GM11168 (cell line): Measurements from ENCODE around the gene RAPGEF4.

Experiments used
- in situ Hi-C: fragments of 300-500 bp; cut with MboI; formaldehyde crosslinking; loops from one replicate; pipeline ENCODE4 v1.12.0; 2022; ENCODE audit warnings: low sequenced_read_pairs; ENCODE audit not compliant: unreplicated experiment

RAPGEF4 gene

GRCh38 chr2:172849519-172850217 lies 114.0 kb downstream of the RAPGEF4 start:
- in situ Hi-C loops: no loop called here

GRCh38 chr2:172855588-172855987 lies 119.9 kb downstream of the RAPGEF4 start:
- in situ Hi-C loops: no loop called here

GRCh38 chr2:172856606-172857005 lies 121.0 kb downstream of the RAPGEF4 start:
- in situ Hi-C loops: no loop called here

GRCh38 chr2:172858473-172858745 lies 122.8 kb downstream of the RAPGEF4 start:
- in situ Hi-C loops: no loop called here

GRCh38 chr2:172859581-172860335 lies 124.1 kb downstream of the RAPGEF4 start:
- in situ Hi-C loops: no loop called here

- in situ Hi-C loops: no loop called here
Measured at GRCh38 chr2:172860336-172860707, 124.7 kb downstream of the RAPGEF4 start.

GRCh38 chr2:172861098-172861497 lies 125.5 kb downstream of the RAPGEF4 start:
- in situ Hi-C loops: no loop called here

GRCh38 chr2:172861656-172862476 lies 126.2 kb downstream of the RAPGEF4 start:
- in situ Hi-C loops: no loop called here

GRCh38 chr2:172863341-172863740 lies 127.7 kb downstream of the RAPGEF4 start:
- in situ Hi-C loops: no loop called here

GRCh38 chr2:172864182-172864581 lies 128.5 kb downstream of the RAPGEF4 start:
- in situ Hi-C loops: no loop called here

- in situ Hi-C loops: no loop called here
Measured at GRCh38 chr2:172865422-172865821, 129.8 kb downstream of the RAPGEF4 start.

GRCh38 chr2:172869861-172870260 lies 134.2 kb downstream of the RAPGEF4 start:
- in situ Hi-C loops: no loop called here

GRCh38 chr2:172870396-172870795 lies 134.8 kb downstream of the RAPGEF4 start:
- in situ Hi-C loops: no loop called here

GRCh38 chr2:172877826-172878225 lies 142.2 kb downstream of the RAPGEF4 start:
- in situ Hi-C loops: no loop called here

GRCh38 chr2:172878260-172878659 lies 142.6 kb downstream of the RAPGEF4 start:
- in situ Hi-C loops: no loop called here

GRCh38 chr2:172884336-172884735 lies 148.7 kb downstream of the RAPGEF4 start:
- in situ Hi-C loops: no loop called here

GRCh38 chr2:172885996-172886395 lies 150.4 kb downstream of the RAPGEF4 start:
- in situ Hi-C loops: no loop called here

- in situ Hi-C loops: no loop called here
Measured at GRCh38 chr2:172887280-172887679, 151.6 kb downstream of the RAPGEF4 start.

- in situ Hi-C loops: no loop called here
Measured at GRCh38 chr2:172888714-172889669, 153.3 kb downstream of the RAPGEF4 start.

- in situ Hi-C loops: no loop called here
Measured at GRCh38 chr2:172889768-172890430, 154.3 kb downstream of the RAPGEF4 start.
